Esophagus (tissue), 2 donors: ENCODE measurements around the gene PLCL1. TPM values are rescaled to one million over a fixed set of nuclear protein-coding genes. Genes with fewer than 3 reads are reported as not detected.

Source experiments
- H3K27ac ChIP-seq, 2 donors: one replicate each; pipeline ENCODE4 v1.5.1; 2013; ENCODE audit warnings: low read depth in 2 of 2, mild to moderate bottlenecking in 2 of 2, inconsistent platforms in 1 of 2, low read length in 1 of 2, moderate library complexity in 1 of 2
- H3K27me3 ChIP-seq, 2 donors: one replicate each; pipeline ENCODE4 v1.6.1; 2013; ENCODE audit warnings: low read length in 2 of 2, control low read depth in 1 of 2, mild to moderate bottlenecking in 1 of 2; ENCODE audit not compliant: insufficient read depth in 2 of 2, control insufficient read depth in 1 of 2
- H3K36me3 ChIP-seq, 2 donors: one replicate each; pipeline ENCODE4 v1.6.1; 2013; ENCODE audit warnings: low read length in 1 of 2; ENCODE audit not compliant: control insufficient read depth in 2 of 2, insufficient read depth in 2 of 2
- H3K4me1 ChIP-seq, 2 donors: one replicate each; pipeline ENCODE4 v1.6.1; 2013; ENCODE audit warnings: low read length in 1 of 2; ENCODE audit not compliant: control insufficient read depth in 2 of 2, insufficient read depth in 2 of 2
- H3K4me3 ChIP-seq, 2 donors: one replicate each; pipeline ENCODE4 v1.5.1; 2013; ENCODE audit warnings: low read length in 2 of 2, mild to moderate bottlenecking in 2 of 2, low read depth in 1 of 2, moderate library complexity in 1 of 2
- H3K9me3 ChIP-seq, 2 donors: one replicate each; pipeline ENCODE4 v1.6.1; 2013; ENCODE audit warnings: mild to moderate bottlenecking in 2 of 2, low read depth in 1 of 2, low read length in 1 of 2, moderate library complexity in 1 of 2; ENCODE audit not compliant: control insufficient read depth in 2 of 2, insufficient read depth in 1 of 2
- WGBS, 2 donors: extraction: QIAGEN DNeasy Blood & Tissue Kit; methylation state at CpG; one replicate each; pipeline ENCODE4 v1.1.7; 2013; 5-methylcytosine and 5-hydroxymethylcytosine counted together
- polyA plus RNA-seq, 2 donors: library from polyadenylated mRNA; stranded (reverse); fragments of 200-250 nt; gene quantifications; one replicate each; pipeline ENCODE4 v1.2.3, GENCODE V29; 2013
- donor health status: healthy with polysubstance abuse.
- donor health status: Bipolar disorder and iron deficiency.

PLCL1 gene
- under 1 TPM; 0.20 to 0.59 TPM for polyA plus RNA-seq

DNA sequence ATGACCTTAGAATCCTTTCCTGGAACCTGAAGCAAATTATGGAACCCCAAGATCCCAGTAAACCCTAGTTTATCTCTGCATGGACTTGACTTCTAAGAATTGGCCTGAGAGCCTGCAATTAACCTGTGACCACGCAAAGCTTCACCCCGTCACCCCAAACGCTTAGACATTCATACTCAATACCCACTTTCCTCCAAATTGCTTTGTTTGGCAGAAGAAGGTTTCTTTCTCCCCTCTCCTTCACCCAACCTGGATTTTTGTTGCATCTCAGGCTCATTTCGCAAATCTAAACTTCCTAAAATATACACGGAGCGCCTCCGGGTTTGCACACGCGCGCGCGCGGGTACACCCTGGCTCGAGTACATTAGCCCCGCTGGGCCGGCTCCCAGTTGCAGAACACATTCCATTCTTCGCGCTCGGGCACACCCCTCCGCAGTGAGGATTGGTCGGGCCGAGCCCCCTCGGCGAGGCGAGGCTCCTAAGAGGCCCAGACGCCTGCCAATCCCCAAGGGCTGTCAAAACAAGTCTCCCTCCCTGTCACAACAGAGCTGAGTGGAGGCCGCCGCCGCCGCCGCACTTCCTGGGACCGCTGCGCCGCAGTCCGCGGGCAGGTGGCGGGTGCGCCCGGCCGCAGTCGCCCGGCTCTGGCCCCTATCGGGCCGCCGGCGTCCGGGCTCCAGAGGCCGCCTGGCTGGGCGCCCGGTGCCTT lies at the start of gene PLCL1:
Gene PLCL1 (plus strand): TSS at position 545 of the 709 bp plus-strand sequence.
- no peaks in the 10 kb centered on the region for H3K36me3 ChIP-seq
- H3K4me1 ChIP-seq, result peaks cover 0 to 7% of the 10 kb centered on the region in 2 donors
- no peaks in the 10 kb centered on the region for H3K9me3 ChIP-seq
- peak within 1 kb of the TSS; percentile 60 to 73 for H3K4me3 ChIP-seq
- peaks cover 0 to 5% of the 10 kb centered on the region in 2 donors for H3K27me3 ChIP-seq
- 1 to 2% methylated on average over 40 to 50 of the region's 50 CpGs for WGBS, 2 donors
- peak within 1 kb of the TSS; percentile 12 to 51 for H3K27ac ChIP-seq

DNA sequence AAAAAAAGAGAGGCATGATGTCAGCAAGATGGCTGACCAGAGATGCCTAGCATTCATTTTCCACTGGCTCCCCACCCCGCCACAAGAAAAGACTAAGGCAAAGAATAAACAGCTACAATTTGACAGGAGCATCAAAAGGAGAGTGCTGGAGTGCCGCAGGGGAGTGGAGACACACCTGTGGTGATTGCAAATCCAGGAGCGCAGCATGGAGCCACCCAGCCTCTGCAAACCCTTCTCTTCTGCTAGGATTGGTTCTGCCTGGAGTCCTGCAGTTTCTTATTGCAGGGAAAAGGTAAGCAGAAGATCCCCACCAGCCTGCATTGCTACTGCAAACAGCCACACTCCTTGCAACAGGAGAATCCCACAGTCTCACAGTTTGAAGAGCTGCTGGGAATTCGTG lies 45.4 kb upstream of the PLCL1 start:
- no peaks in the 10 kb centered on the region for H3K36me3 ChIP-seq
- no peak overlapping the region for H3K4me3 ChIP-seq
- no peaks in the 10 kb centered on the region for H3K4me1 ChIP-seq
- 46 to 53% methylated on average over 4 of the region's 4 CpGs for WGBS, 2 donors
- peaks cover 0 to 4% of the 10 kb centered on the region in 2 donors for H3K27me3 ChIP-seq
- peaks cover 6% of the 10 kb centered on the region in 2 donors for H3K9me3 ChIP-seq
- H3K27ac ChIP-seq, result no peak overlapping the region

DNA sequence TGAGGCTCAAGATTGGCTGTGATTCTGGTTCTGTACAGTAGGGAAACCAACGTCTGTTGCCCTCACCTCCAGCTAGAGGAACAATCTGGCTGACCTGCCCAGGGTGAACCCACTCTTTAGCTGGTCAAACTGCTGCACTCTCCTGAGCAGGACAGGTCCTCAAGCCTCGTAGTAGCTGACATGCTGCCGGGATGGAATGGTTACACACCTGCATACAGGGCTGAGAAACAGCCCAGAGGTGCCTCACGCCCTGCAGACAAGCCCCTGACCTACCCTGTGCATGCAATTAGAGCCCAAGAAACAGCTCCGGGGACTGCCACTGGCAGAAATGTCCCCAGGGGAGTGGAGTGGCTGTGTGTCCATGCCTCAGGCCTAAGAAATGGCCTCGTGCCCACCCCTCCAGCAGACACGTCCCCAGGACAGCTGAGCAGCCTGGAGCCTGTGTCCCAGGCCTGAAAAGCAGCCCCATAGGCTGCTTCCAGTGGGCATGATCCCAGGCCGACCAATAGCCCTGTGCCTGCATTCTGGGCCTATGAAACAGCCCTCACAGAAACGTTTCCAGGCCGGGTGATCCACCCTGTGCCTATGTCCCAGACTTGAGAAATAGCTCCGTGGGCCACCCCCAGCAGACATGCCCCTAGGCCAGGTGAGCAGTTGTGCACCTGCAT lies 44.6 kb upstream of the PLCL1 start:
- Histone ChIP-seq H3K36me3 (no peaks in the 10 kb centered on the region), H3K27ac (no peak overlapping the region), H3K4me1 (no peaks in the 10 kb centered on the region), H3K27me3 (peaks cover 0 to 4% of the 10 kb centered on the region in 2 donors), H3K4me3 (no peak overlapping the region), H3K9me3 (peaks cover 6% of the 10 kb centered on the region in 2 donors)
- WGBS, 2 donors, result 75 to 77% methylated on average over 11 of the region's 11 CpGs

DNA sequence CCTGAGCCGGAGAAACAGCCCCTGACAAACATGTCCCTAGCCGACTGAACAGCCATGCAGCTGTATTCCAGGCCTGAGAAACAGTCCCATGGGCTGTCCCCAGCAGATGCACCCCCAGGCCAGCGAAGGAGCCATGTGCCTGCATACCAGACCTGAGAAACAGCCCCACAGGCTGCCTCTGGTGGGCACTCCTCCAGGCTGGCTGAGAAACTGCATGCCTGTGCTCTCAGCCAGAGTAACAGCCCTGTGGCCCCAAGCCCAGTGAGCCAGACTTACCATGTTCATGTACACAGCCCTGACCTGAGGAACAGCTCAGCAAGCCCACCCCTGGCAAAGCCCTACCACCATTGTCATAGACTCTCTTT lies 44.1 kb upstream of the PLCL1 start:
- Histone ChIP-seq H3K4me3 (no peak overlapping the region), H3K4me1 (no peaks in the 10 kb centered on the region)
- WGBS, 2 donors, result 89 to 97% methylated on average over 3 of the region's 3 CpGs

DNA sequence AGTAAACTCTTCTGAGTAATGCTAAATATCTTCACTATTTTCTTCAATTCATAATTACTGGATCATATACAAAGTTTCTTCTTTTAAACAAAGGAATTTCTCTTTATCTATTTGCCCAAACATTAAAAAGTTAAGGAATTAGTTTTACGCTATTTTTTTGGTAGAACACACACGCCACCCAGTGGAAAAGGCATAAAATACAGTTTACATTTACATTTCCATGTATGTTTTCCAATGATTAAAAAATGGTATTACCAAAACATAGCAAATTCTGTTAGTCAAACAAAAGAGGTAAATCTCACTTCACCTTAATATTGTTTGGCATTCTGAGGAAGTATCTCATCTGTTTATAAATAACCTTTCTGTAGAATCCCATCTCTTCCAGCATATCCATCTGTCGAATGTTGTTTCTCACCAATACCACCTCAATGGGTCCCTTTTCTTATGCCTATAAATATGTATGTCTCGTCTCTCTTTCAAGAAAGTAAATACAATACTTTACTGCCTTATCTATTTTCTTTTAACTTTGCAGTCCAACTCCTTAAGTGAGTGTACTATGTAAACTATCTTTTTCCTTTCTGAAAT lies 26.5 kb upstream of the PLCL1 start:
- Histone ChIP-seq H3K27me3 (no peaks in the 10 kb centered on the region), H3K9me3 (no peaks in the 10 kb centered on the region), H3K4me3 (no peak overlapping the region), H3K4me1 (no peaks in the 10 kb centered on the region), H3K27ac (no peak overlapping the region), H3K36me3 (no peaks in the 10 kb centered on the region)
- 24 to 25% methylated on average over 4 of the region's 4 CpGs for WGBS, 2 donors

More for the DNA sequence above, 44.1 kb upstream of the PLCL1 start:
- no peaks in the 10 kb centered on the region for H3K36me3 ChIP-seq
- peaks cover 6% of the 10 kb centered on the region in 2 donors for H3K9me3 ChIP-seq
- no peak overlapping the region for H3K27ac ChIP-seq
- H3K27me3 ChIP-seq, result peaks cover 0 to 4% of the 10 kb centered on the region in 2 donors

DNA sequence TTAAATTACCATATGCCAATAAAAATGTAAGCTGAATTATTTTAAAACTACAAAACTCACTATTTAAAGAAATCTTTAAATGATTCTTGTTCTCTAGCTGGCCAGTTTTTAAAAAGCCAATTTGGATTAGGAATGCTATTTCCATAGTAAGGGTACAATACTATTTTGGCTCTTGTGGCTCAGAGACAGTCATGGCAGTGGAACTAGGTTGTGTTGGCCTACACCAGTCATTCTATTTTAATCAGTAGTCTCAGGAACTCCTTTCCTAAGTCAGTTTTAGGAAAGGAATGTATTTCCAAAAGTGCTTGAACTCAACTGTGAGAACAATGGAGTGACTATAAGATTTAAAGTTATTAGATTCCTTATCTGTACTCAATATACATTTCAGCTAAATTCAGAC lies 25.1 kb upstream of the PLCL1 start:
- no peak overlapping the region for H3K4me3 ChIP-seq
- no peaks in the 10 kb centered on the region for H3K36me3 ChIP-seq
- no peaks in the 10 kb centered on the region for H3K27me3 ChIP-seq
- H3K27ac ChIP-seq, result no peak overlapping the region
- no peaks in the 10 kb centered on the region for H3K9me3 ChIP-seq
- no peaks in the 10 kb centered on the region for H3K4me1 ChIP-seq

DNA sequence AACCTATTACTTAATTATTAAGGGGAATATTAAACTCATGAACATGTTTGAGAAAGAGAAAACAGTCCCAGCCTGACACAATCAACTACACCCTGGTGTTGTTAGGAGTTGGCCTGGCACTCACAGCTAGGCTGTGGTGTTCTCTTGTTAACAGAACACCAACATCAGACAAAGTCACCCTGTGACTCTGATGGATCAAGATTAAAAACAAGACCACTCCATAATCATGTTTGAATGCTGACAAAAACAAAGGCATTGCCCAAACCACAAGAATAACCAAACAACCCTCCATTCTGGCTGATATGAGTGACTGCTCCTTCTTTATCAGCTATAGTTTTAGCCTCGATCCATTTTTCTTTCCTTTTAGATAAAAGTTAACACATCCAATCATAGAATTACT lies 22.3 kb upstream of the PLCL1 start:
- 31 to 46% methylated on average over 1 of the region's 1 CpG for WGBS, 2 donors
- Histone ChIP-seq H3K27ac (no peak overlapping the region), H3K36me3 (no peaks in the 10 kb centered on the region), H3K4me3 (no peak overlapping the region), H3K27me3 (peaks cover 0 to 10% of the 10 kb centered on the region in 2 donors), H3K4me1 (peaks cover 2 to 4% of the 10 kb centered on the region in 2 donors), H3K9me3 (peaks cover 4 to 5% of the 10 kb centered on the region in 2 donors)

DNA sequence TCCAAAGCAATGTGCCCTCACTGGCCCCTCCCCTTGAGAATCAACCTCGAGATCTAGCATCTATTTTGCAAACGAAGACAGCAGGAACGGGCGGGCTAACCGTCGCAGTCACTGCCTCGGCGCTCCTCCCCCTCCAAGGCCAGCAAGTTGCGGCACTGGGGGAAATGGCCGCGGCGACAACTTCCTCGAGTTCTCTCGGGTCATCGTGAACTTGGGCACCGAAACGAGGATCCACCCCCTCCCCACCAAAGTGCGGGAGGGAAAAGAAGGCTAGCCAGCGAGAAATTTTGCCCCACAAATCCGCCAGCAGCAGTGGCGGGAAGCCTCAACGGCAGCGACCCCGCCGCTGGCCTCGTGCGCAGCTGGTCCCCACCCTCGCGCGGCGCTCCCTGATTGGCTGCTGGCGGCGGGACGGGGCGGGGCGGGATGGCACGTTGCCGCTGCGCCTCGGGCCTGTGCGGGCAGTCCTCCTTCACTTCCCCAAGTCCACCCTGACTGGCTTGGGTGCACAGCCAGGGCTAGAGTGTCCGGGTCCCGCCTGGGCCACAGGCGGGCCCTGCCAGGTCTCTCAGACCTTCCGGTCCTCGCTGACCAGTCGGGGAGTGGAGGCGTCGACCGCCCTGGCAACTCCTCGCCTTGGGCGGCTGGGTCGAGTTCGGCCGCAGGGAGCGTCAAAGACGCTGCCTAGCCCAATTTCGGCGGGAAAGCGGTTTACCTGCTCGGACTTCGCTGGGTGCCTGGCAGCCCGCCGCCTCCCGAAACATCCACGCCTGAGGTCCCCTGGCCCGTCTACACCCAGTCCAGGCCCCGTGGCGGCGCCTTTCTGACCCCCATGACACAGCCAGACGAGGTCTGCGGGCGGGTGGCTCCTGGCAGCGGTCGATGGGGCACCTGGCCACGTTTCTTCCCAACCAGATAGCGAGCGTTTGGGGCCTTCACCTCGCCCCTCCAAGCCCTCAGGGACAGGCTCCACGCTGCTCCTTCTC lies 19.1 kb upstream of the PLCL1 start, which contains the start of gene BOLL:
Gene BOLL (minus strand): TSS at position 364 of the 986 bp plus-strand sequence. CDS start 3,469 bp downstream, outside the sequence.
- H3K4me3 ChIP-seq, result peak within 1 kb of the TSS; percentile 29 to 35
- WGBS, 2 donors, result 85 to 91% methylated on average over 78 to 80 of the region's 80 CpGs

More for the DNA sequence above, 19.1 kb upstream of the PLCL1 start, which contains the start of gene BOLL:
- Histone ChIP-seq H3K4me1 (peaks cover 2 to 4% of the 10 kb centered on the region in 2 donors), H3K27ac (no peak within 1 kb of the TSS), H3K27me3 (peaks cover 0 to 11% of the 10 kb centered on the region in 2 donors), H3K36me3 (no peaks in the 10 kb centered on the region), H3K9me3 (peaks cover 4 to 5% of the 10 kb centered on the region in 2 donors)
